Endometrial microvascular endothelial cells (primary cell): ENCODE data around the gene ADCY1. TPM values are rescaled to one million over a fixed set of nuclear protein-coding genes. Genes with fewer than 3 reads are reported as not detected.

ENCODE experiments used
- in situ Hi-C: cut with HindIII; loops from 2 replicates; pipeline ENCODE4 v1.10.0; 2017; ENCODE audit warnings: low sequenced_read_pairs, low pct_unique_long_range_greater_than_20kb; ENCODE audit errors: inconsistent ontology term
- total RNA-seq: library from RNA; depleted of rRNA; stranded (reverse); fragments of >200 nt; gene quantifications from one replicate; pipeline ENCODE4 v1.2.3, GENCODE V29; 2015; ENCODE audit errors: inconsistent ontology term

The ADCY1 gene
- total RNA-seq, 1 donor from 2014 or later = not detected

DNA sequence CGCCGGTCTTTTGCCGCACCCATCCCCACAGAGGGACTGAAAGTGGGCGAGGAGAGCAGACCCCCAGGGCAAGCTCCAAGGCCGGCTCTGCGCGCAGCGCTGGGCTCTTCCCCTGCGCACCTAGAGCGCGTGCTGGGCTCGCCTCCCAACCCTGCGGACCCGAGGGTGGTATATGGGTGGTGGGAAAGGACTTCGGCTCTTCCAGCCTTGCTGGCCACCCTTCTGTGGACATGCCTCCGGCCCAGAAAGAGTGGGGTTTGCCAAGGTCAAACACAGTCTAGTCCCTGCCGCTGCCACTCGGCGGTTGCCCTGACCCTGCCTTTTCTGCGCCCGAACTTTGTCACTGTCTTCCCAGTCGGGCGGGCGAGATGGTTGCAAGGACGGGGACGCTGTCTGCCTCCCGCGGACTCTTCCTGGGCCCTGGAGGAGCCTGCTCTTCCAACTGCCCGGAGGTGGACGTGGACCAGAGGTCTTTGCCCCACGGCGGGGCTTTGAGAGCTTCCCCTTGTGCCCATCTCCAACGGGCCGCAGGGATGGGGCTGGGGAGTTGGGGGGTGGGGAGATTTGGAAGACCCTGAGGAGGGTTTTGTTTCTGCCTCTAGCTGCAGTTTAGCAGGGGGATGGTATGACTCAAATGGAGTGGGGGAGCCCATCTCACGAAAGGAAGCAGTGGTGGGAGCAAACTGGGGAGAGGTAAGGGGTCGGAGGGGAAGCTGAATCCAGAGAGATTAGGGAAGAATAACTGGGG, 1.5 kb downstream of the ADCY1 start:
- in situ Hi-C loops = no loop called here

DNA sequence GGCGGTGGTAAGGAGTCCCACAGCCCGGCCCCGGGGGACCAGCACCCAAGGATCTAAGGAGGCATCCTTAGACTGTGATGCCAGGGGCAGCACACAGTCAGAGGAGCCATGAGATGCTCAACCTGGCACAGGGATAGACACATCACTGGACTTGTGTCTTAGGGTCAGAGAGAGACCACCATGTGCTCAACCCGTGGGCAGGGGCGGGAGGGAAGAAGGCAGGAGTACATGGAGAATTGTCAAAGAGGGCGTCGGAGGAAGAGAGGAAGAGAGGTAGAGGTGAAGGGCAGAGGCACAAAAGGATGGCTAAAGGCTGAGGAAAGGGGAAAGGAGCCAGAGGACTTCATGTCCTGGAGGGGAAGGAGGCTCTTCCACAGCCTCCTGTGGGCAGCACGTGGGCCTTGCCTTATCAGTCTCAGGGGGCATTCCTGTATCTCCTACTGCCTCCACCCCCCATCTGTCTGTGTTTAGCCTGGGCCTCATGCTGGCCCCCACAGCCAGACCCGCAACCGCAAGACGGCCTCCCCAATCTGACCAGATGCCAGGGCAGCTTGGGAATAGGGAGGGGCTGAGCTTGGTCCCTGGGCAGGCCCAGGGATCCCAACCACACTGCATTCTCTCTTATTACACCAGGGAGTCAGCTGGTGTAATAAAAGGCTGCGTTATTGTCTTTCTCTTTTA, 2.2 kb downstream of the ADCY1 start:
- in situ Hi-C loops = no loop called here

DNA sequence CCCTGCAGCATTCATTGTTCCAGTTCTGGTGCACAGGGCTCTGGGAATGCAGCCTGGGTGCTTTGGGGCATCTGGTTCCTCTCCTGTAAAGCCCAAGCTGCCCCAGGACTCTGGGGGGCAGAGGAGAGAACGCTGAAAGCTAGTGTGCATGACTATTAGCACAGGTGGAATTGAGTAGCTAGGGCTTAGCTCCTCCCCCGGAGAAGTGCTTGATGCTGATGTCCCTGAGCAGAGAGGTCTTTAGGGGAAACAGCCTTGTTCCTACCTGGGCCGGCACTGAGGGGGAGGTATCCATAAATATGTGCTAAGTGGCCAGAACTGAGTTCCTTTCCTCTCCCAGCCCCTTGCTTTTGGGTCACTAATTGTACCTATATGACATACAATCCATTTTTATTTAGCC, 3.9 kb downstream of the ADCY1 start:
- in situ Hi-C loops = no loop called here

DNA sequence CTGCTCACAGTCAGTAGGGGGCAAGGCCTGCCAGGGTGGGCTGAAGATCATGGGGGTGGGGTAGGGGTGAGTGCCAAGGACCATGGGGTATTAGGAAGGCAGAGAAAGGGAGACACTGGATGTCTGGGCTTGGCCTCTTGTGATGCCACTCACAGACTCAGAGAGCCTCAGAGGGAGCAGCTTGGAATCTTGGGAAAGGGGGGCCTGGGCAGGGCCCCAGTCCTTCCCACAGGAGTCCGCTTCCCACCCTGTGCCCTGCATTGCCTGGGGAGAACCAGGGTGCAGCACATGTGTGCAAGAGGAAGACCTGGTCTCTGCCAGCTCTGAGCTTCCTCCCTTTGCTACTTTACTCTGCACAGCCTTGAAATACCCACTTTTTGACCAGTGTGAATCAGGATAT, 4.3 kb downstream of the ADCY1 start:
- in situ Hi-C loops = no loop called here

DNA sequence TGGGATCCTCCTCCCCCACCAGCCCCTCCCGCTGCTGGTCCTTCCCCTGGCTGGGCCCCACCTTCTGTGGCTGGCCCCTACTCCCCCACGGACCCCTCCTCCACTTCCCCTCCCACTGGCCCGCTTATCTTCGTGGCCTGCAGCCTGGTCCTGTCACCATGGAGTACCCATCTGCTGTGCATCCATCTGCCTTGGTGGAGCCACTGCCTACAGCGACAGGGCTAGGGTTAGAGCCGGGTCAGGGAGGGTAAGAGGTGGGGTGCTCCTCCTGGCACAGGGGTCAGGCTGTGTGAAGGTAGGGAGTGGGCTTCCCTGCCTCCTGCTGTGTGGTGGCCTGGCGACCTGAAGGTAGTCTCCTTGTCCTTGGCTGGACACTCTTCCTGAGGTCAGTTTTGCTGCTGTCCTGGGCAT, 5.2 kb downstream of the ADCY1 start:
- in situ Hi-C loops = no loop called here

DNA sequence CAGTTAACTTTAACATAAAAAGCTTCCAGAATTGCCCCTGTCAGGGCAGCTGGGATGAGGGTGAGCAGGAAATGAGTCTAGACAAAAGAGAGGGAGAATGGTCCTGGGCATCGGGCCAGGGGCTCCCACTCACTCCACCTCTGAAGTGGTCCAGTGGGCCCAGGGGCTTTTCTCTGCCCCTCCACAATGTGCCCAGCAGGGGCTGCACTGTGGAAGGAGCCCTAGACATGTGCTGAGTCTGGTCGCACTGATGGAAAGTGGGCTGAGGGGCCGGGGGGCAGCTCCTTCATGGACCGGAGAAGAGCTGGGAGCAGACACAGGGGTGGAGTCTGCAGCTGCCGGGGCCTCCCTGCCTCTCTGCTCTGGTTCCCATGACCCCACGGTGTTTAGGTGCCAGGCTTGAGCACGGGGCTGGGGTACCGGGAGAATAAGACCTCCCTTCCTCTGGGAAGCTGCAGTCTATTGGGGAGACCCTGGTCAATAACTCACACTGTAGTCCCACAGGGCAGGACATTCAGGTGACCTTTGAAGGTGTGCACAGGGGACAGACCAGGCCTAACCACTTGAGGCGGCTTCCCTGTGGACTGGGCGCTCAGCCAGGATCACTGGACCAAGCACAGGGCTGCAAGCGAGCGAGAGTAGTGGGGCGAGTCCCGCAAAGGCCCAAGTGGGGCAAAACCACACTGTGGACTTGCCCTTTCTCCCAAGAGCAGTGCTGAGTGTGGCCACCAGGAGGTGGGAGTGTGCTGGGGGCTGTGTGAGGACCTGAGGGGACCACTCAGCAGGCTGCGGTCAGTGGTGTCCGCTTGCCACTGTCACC, 6.1 kb downstream of the ADCY1 start:
- in situ Hi-C loops = no loop called here

DNA sequence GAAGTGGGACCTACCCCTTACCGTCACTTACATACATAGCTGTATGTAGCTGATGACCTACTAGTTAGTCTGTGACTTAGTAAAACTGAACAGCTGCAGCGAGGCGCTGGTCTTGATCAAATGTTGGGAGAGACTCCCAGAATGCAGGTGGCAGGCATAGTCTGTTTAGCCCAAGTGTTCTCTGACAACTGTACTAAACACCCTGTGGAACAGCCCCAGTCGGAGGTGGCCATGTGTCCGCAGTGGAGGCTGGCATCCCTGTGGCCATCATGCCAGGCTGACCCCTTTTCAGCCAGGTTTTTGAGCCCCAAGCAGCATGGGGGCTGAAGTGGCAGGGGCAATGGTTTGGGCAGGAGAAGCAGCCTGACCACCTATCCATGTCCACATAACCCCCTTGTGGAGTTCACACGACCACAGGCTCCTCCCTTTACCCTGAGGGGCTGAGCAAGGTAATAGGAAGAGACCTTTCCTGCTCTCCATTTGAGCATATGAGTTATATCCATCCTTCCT, 7.2 kb downstream of the ADCY1 start:
- in situ Hi-C loops = no loop called here

DNA sequence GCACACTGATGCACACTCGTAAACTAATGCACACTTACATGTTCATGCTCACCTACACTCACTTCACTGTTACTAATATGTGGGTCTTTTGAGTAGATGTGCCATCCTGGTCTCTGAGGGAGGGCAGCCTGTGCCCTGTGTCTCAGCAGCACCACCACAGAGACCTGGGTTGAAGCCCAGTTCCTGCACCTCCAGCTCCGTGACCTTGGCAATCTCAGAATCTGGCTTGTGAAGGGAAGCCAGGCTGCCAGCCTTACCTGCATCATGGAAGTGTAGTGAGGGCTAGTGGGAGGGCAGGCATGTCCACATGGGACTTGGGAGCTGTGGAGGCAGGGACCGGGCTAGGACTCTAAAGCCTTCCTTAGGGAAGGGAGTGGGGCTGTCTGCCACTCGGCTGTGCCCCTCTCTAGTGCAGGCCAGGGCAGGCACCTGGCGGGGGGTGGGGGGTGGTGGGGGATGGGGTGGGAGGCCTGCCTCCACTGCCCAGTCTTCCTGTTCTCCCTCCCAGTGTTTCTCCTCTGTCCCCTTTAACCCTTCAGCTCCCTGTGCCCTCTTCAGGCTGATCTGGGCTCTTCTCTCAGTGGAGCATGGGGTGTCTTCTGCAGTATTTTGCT, 8.1 kb downstream of the ADCY1 start:
- in situ Hi-C loops = no loop called here

DNA sequence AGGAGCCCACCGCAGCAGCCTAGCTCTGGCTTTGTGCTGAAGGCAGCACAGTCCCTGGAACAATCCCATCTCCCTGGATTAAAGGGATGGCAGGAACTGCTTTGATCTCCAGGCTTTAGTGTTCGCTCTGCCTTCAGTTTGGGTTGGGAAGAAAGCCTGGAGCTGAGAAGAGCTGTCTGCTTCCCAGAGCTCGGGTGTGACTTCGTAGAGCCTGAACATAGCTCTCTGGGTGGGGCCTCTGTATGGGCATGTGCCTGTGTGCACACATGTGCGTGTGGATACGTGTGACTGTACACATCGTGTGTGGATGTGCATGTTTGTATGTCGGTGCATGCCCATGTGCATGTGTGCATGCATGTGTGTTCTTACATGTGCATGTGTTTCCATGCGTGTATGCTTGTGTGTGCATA, 8.7 kb downstream of the ADCY1 start:
- in situ Hi-C loops = no loop called here

DNA sequence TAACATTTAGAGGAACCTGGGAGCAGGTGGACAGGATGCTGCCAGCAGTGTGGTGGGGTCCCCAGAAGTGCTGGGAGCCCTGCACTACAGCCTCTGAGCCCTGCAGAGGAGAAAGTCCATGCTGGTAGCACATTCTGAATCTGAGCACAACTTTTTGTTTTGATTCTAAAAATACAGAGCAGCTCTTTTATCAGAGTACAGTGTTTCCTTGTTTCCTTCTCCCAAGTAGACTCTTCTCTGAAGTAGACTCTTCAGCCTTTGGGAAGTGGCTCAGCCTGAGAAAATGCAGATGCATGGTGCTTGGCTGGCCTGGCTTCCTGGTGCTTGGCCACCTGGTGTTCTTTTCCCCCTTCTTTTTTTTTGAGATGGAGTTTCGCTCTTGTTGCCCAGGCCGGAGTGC, 9.1 kb downstream of the ADCY1 start:
- in situ Hi-C loops = no loop called here

DNA sequence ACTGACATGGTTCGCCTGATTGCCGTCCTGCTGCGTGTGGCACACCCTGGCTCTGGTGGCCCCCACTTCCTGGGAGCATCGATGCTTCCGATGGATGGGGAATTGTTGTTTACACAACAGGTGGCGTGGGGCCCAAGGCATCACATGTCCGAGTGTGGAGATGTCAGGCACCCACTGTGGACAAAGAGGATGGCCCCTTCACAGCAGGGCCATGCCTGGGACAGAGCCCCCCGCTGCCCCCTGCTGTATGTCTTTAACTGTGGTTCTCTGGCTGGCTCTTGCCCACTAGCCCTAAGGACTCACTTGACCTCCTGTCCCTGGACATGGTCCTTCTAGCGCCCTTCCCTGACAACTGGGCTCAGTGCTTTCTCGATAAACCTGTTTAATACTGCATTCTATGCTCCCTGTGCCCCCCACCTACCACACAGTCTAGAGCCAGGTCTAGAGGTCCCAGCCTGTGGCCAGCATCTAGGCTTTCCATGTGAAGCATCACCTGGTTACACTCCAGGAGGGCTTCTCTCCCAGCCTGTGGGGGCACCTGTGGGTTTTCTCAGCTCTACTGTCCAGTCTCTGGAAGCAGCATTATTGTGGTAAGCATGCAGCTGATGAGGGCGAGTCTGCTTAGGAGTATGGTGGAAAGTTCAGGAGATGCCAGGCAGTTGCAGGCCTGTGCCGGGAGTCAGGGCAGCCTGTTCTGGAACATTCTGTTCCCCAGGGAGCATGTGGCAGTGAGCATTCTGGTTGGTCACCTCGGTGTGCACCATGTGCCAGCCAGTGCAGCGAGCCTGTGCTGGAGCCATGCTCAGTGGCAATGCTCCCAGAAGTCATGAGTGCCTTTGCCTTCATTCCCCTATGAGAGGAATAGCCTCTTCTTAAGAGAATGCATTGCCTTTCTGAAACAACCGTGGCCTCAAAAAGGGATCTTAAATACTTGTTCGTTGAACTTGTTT, 10.4 kb downstream of the ADCY1 start:
- in situ Hi-C loops = no loop called here

DNA sequence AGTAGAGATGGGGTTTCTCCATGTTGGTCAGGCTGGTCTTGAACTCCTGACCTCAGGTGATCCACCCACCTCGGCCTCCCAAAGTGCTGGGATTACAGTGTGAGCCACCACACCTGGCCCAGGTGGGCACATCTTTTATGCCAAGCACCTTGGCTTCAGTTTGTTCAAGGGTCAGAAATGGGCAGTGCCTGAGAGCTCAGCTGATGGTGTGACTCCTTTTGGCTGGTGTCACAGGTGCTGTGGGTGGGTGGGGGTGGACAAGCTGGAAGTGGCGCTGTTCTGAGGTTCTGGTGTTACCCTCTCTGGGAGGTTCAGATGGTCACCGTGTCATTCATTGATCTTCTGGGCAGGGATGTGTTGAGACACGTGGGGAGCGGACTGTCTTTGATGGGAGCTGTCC, 11.5 kb downstream of the ADCY1 start:
- in situ Hi-C loops = no loop called here

DNA sequence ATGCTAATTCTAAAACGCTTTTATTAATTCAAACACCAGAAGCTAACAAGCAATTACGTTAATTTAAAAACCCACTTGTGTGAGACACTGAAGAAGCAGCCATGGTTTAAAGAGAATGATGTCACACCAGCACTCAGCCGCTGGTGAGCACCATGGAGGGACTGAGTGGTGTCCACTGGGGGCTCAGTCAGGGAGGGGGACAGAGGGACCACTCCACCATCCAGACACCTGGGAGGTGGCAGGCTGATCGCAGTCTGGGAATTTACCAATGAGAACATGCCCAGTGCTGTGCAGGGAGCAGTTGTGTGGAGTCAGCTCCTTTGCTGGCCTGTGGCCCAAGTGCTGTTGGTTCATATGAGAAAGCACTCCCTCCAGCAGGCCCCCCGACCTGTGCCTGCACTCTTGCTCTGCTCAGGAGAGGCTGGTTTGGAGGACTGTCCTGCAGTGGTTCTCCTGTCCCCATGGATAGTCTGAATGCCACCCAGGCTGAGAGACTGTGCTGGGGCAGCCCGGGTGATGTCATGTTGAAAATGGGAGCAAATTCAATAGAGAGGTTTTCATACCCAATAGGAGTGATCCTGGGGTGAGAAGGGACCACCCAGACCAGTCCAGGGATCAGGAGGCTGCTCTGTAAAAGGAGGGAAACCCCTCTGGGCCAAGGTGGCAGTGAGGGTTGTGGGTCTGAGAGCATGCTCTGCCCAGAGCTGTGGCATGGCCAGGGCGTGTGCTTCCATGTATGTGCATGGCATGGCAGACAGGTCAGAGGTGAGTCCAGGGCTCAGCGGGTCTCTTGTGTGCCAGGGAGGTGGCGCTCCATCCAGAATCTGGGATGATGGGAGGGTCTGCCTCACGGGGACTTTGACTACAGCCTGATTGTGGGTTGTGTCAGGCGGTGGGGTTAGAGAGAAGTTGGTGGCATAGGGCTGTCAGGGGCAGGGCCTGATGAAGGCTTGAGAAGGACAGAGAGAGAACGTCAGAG, 12.7 kb downstream of the ADCY1 start:
- in situ Hi-C loops = no loop called here

DNA sequence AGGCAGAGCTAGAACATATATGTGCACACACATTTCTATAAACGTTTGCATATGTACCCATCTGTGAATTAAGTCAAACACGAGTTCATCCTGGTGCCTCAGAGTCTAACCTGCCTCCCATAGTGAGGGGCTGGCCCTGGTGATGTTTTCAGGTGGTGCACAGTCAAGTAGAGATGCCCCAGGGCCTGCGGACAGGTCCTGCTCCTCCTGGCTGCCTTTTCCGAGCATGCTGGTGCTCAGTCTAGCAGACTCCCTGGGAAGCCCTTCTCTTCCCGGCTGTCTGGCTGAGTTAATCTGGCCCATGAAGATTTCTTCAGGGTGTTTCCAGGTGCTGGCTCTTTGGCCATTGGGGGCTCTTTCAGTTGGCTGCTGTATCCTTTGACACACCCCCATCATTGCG, 14.3 kb downstream of the ADCY1 start:
- in situ Hi-C loops = no loop called here

DNA sequence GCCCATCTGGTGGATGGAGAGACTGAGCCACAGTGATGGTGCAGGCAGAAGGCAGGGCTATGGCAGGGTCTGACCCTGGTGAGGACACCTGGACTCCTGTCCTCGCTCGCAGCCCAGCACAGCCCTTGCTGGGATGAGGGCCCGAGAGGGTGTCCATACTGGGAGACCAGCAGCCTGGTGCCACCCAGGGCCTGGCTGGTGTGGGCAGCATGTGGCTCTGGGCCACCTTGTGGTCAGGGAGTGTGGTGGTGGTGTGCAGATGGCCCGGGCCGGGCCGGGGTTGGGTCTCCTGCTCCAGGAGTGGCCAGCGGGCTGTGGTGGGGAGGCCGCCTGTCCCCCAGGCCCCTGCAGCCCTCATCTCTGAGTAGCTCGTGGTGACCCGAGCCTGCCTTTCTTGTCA, 14.9 kb downstream of the ADCY1 start:
- in situ Hi-C loops = no loop called here

DNA sequence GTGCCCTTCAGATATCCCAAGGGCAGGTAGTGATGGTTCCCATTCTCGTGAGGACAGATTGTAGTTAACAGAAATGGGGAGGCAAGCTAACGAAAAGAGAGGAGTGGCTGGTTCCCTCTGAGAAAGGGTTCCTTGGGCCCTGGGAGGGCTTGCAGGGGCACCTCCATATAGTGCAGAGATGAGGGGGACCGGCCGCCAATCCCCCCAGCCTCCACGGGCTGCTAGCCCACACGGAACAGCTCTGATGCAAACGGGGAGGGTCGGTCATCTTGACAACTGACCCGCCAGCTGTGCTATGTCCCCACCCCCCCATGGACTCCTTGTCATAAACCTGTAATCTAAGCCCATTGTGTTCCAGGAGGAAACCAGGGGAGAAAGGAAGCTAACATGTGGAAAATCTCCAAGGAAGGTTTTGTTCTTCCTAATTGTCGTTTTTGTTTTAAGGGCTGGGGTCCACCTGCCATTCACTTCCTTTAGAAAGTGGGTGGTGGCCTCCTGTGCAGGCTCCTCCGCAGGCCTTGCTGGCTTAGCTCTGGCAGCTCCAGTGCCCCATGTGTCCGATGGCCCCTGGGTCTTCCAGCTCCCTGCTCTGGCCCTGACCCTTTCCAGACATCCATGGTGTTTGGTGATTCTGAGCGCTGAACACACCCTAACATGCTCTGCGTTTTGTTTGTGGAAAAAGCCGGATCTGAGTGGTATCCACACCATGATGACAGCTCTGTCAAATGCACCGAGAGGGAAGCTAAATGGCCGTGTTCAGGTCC, 15.9 kb downstream of the ADCY1 start:
- in situ Hi-C loops = no loop called here

DNA sequence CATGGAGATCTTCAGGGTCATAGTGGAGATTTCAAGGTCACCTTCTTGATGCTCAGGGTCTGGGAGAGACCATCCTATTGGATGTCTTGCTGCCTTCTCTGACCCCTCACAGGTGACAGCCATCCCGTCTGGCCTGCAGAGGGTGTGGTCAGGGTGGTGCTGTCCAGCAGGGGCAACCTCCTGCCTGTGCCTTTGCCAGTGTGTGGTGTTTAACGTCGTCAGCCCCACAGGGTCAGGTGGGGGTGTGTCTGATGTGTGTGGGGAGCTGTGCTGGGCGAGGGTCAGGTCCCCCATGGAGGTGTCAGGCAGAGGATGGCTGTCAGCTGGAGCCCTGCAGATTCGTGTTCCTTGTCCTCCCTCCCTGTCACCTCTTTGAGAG, 16.5 kb downstream of the ADCY1 start:
- in situ Hi-C loops = no loop called here
